Esophagus muscularis mucosa (tissue), 4 donors: ENCODE measurements around the gene CSNK2A2. TPM values are rescaled to one million over a fixed set of nuclear protein-coding genes. Genes with fewer than 3 reads are reported as not detected.

Experiments used
- DNase-seq: peaks from one replicate; pipeline ENCODE4 v3.0.0-alpha.2; 2017; ENCODE audit errors: extremely low spot score
- H3K27ac ChIP-seq, 4 donors: fragments of 200-600 bp; sonication (generic); replicated peaks in 1 of 4; 1 replicate in 3 of 4; 2 replicates in 1 of 4; pipeline ENCODE4 v1.5.1; 2016 to 2019; ENCODE audit warnings: mild to moderate bottlenecking in 1 of 4
- H3K27me3 ChIP-seq, 4 donors: fragments of 200-600 bp; sonication (generic); one replicate each; pipeline versions ENCODE4 v1.5.1 to v1.6.0; 2016 to 2019
- H3K36me3 ChIP-seq, 4 donors: fragments of 200-600 bp; sonication (generic); one replicate each; pipeline ENCODE4 v1.5.1; 2016 to 2019
- H3K4me1 ChIP-seq, 4 donors: fragments of 200-600 bp; sonication (generic); one replicate each; pipeline ENCODE4 v1.5.1; 2016 to 2019
- H3K4me3 ChIP-seq, 4 donors: fragments of 200-600 bp; sonication (generic); 1 replicate in 2 of 4; 2 replicates in 2 of 4; pipeline ENCODE4 v1.5.1; 2016 to 2019; ENCODE audit warnings: mild to moderate bottlenecking in 4 of 4, moderate library complexity in 1 of 4
- H3K9me3 ChIP-seq, 4 donors: fragments of 200-600 bp; sonication (generic); 1 replicate in 3 of 4; 2 replicates in 1 of 4; pipeline ENCODE4 v1.5.1; 2016 to 2019
- EP300 ChIP-seq: sonication (generic); formaldehyde crosslinking; IDR thresholded peaks from one replicate; pipeline ENCODE4 v1.6.1; 2017; ENCODE audit warnings: antibody characterized with exemption
- POLR2A ChIP-seq: fragments of 450-650 bp; IDR thresholded peaks from one replicate; pipeline ENCODE4 v1.6.1; 2017; ENCODE audit warnings: antibody characterized with exemption, moderate library complexity, mild to moderate bottlenecking, low read depth
- POLR2AphosphoS5 ChIP-seq, 2 donors: sonication (generic); formaldehyde crosslinking; IDR thresholded peaks; one replicate each; pipeline ENCODE4 v1.6.1; 2017; ENCODE audit warnings: antibody characterized with exemption in 2 of 2
- WGBS: methylation state at CpG from one replicate; pipeline ENCODE4 v1.1.5; 2018; 5-methylcytosine and 5-hydroxymethylcytosine counted together
- intact Hi-C: fragments of 100-400 bp; cut with DNase I; formaldehyde crosslinking; loops from one replicate; pipeline ENCODE4 v1.15.1; 2023
- total RNA-seq, 4 donors: library from RNA; depleted of rRNA; stranded (reverse); fragments of >200 nt; gene quantifications; one replicate each; pipeline versions ENCODE4 v1.1.0 to v1.2.1, GENCODE V29; 2016
- TF ChIP-seq, protein P1 (sequence below), 3 experiments: fragments of 200-600 bp in 2 of 3; fragments of 450-650 bp in 1 of 3; sonication (generic) in 2 of 3; IDR thresholded peaks; one replicate each; pipeline ENCODE4 v1.5.1; 2017 to 2019; ENCODE audit warnings: antibody characterized with exemption in 3 of 3, mild to moderate bottlenecking in 2 of 3, moderate library complexity in 1 of 3

Gene CSNK2A2
- total RNA-seq = 10 to 100 TPM; 37.1 to 56.5 (median 42.7) TPM

DNA sequence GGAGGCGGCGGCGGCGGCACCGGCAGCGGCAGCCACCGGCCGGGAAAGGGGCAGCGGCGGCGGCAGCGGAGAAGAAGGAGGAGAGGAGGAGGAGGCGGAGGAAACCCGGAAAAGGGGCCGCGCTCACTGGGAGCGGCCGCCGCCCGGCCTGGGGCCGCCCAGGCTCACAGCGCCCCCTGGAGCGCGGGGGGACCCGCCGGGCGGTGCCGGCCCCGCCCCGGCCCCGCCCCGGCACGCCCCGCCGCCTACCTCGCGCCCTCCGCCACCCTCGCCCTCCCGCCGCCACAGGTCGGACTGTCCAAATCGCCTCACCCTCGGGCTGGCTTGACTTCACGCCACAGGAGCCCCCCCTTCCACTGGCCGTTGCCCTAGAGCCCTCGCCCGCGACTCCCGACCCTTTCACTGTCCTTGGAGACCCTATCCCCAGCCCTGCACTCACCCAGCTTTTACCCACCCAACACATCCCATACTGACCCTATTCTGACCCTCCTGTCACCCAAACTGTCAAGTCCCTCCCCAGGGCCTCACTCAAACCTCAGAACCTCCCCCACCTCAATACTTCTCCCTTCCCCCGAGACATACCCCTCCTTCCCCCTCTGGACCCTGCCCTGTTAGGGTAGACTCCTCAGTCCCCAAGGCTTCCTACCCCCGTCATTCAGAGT, at the start of gene CSNK2A2:
TSS of gene CSNK2A2 (minus strand) at position 85 of the 662 bp plus-strand sequence. CDS start 370 bp downstream, outside the sequence.
- intact Hi-C loops = loop anchor here (5.0 kb wide), 2 partner anchors 71 to 176 kb away; partner anchors contain the start of gene CFAP20
- 7% methylated on average over 11 of the region's 52 CpGs for WGBS
- H3K27me3 ChIP-seq = peaks cover 0 to 9% (median 0%) of the 10 kb centered on the region in 4 donors
- peak within 1 kb of the TSS; percentile 66 to 95 (median 80) for H3K4me3 ChIP-seq
- peaks cover 23 to 39% (median 30%) of the 10 kb centered on the region in 4 donors for H3K4me1 ChIP-seq
- TF ChIP-seq EP300 (no peak), POLR2A (no peak), POLR2AphosphoS5 (IDR thresholded peaks at IDR 0.05) (peak in 1 of 2 donors; percentile 11)
- TF ChIP-seq, protein P1, sequence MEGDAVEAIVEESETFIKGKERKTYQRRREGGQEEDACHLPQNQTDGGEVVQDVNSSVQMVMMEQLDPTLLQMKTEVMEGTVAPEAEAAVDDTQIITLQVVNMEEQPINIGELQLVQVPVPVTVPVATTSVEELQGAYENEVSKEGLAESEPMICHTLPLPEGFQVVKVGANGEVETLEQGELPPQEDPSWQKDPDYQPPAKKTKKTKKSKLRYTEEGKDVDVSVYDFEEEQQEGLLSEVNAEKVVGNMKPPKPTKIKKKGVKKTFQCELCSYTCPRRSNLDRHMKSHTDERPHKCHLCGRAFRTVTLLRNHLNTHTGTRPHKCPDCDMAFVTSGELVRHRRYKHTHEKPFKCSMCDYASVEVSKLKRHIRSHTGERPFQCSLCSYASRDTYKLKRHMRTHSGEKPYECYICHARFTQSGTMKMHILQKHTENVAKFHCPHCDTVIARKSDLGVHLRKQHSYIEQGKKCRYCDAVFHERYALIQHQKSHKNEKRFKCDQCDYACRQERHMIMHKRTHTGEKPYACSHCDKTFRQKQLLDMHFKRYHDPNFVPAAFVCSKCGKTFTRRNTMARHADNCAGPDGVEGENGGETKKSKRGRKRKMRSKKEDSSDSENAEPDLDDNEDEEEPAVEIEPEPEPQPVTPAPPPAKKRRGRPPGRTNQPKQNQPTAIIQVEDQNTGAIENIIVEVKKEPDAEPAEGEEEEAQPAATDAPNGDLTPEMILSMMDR (IDR thresholded peaks at IDR 0.05) = peak; percentile 28 to 53 (median 53)
- no peaks in the 10 kb centered on the region for H3K9me3 ChIP-seq
- peak within 1 kb of the TSS; percentile 57 to 72 (median 62) for H3K27ac ChIP-seq
- DNase-seq = no peak
- H3K36me3 ChIP-seq = peaks cover 0 to 33% (median 23%) of the 10 kb centered on the region in 4 donors

DNA sequence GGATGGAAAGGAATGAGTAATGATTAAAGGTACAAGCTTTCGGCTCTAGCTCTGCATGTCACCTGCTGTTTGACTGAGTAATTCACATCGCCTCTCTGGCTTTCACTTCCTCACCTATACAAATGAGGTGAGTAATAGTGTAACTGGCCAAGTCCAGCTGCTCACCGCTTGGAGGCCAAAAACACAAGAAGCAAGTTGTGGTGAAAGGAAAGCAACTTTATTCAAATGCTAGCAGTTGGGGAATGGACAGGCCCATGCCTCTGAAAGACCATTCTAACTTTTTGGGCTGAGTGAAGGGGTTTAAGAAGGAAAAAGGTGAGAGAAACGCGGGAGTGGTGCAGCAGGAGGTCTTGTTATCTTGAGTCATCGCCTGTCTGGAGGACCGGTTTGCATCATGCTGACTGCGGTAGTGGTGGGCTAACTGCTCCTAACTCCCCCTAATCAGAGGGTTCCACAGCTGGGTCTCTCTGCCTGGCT, 45.7 kb upstream of the CSNK2A2 start:
- 52% methylated on average over 8 of the region's 8 CpGs for WGBS
- DNase-seq = no peak
- intact Hi-C loops = no loop called here
- Histone ChIP-seq H3K9me3 (no peaks in the 10 kb centered on the region), H3K27ac (no peak overlapping the region), H3K4me1 (peaks cover 0 to under 1% (median 0%) of the 10 kb centered on the region in 4 donors), H3K4me3 (no peak overlapping the region), H3K36me3 (no peaks in the 10 kb centered on the region), H3K27me3 (peaks cover 0 to 19% (median 0%) of the 10 kb centered on the region in 4 donors)
- no peak for TF ChIP-seq POLR2AphosphoS5 (IDR thresholded peaks at IDR 0.05)
- TF ChIP-seq, protein P1 (IDR thresholded peaks at IDR 0.05) = no peak

DNA sequence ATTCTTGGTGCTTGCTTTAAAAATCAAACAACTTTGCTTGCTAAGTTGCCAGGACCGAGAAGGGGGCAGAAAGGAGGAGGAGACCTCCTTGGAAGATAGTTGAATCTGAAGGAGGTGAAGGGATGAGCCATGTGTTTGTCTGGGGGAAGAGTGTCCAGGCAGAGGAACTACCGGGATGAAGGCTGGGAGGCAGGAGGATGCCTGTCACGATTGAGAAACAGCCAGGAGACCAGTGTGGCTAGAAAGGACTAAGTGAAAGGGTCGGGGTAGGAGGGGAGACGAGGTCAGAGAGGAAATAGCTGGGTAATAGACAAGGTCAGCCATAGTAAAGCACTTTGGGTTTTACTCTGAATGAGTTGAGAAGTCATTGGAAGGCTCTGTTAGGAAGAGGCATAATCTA, 38.9 kb upstream of the CSNK2A2 start:
- intact Hi-C loops = no loop called here
- Histone ChIP-seq H3K4me3 (peak overlapping the region; percentile 39 to 60 (median 44)), H3K27ac (no peak overlapping the region), H3K27me3 (peaks cover 0 to 15% (median 0%) of the 10 kb centered on the region in 4 donors), H3K9me3 (no peaks in the 10 kb centered on the region), H3K4me1 (peaks cover 0 to 9% (median 8%) of the 10 kb centered on the region in 4 donors), H3K36me3 (no peaks in the 10 kb centered on the region)
- 11% methylated on average over 5 of the region's 5 CpGs for WGBS
- TF ChIP-seq POLR2AphosphoS5 (IDR thresholded peaks at IDR 0.05) = no peak
- TF ChIP-seq, protein P1 (IDR thresholded peaks at IDR 0.05) = no peak
- TF ChIP-seq POLR2A = no peak
- no peak for TF ChIP-seq EP300
- DNase-seq = no peak

DNA sequence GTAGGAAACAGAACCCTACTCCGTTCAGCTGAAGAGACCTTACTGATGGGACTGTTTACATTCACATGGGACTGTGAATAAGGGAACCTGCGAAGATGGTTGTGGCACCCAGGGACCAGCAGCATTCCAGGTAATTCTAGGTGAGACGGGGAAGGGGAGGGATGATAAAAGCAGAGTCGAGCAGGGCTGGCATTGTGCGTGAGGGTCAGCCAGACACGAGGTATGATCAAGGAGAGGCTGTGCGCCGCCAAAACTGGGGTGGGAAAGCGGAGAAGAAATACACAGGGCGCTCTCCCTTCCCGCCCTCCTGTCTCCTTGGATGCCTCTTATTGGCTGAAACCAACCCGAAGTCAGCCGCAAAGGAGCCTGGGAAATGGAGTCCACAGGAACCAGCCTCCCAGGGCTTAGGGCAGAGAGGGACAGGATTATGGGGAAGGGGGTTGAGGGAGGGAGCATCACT, 38.4 kb upstream of the CSNK2A2 start:
- H3K4me3 ChIP-seq = peak overlapping the region; percentile 39 to 60 (median 44)

DNA sequence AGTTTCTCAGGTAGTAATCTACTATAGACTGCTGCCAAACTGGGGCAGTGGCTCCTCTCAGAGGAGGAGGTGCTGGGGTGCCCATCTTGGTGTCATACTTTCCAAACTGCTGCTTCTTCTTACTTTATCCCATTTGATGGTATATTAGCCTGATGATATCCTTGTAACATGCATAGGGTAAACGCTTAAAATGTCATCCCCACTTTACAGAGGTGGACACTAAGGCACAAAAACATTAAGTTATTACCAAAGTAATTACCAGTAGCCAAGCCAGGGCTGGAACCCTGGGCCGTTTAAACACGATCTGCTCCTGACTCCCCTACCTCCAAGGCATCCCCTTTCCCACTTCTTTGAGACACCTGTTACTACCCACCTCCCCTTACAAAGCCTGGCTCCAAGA, 37.8 kb upstream of the CSNK2A2 start:
- no peak overlapping the region for H3K27ac ChIP-seq
- no peak for DNase-seq
- H3K4me3 ChIP-seq = no peak overlapping the region
- H3K9me3 ChIP-seq = no peaks in the 10 kb centered on the region
- peaks cover 0 to 15% (median 0%) of the 10 kb centered on the region in 4 donors for H3K27me3 ChIP-seq
- whole genome bisulfite sequencing = 56% methylated on average over 3 of the region's 3 CpGs
- H3K36me3 ChIP-seq = no peaks in the 10 kb centered on the region
- H3K4me1 ChIP-seq = peaks cover 0 to 9% (median 8%) of the 10 kb centered on the region in 4 donors
- TF ChIP-seq, protein P1 (IDR thresholded peaks at IDR 0.05) = no peak
- TF ChIP-seq POLR2AphosphoS5 (IDR thresholded peaks at IDR 0.05) = no peak
- no peak for TF ChIP-seq POLR2A
- no peak for TF ChIP-seq EP300
- intact Hi-C loops = no loop called here

More for the DNA sequence above, 38.4 kb upstream of the CSNK2A2 start:
- WGBS = 1% methylated on average over 13 of the region's 13 CpGs
- no peak for DNase-seq
- intact Hi-C loops = no loop called here
- peaks cover 0 to 9% (median 8%) of the 10 kb centered on the region in 4 donors for H3K4me1 ChIP-seq
- H3K9me3 ChIP-seq = no peaks in the 10 kb centered on the region
- peaks cover 0 to 15% (median 0%) of the 10 kb centered on the region in 4 donors for H3K27me3 ChIP-seq
- TF ChIP-seq EP300 (no peak), POLR2AphosphoS5 (IDR thresholded peaks at IDR 0.05) (peak in 1 of 2 donors; percentile 29)
- H3K27ac ChIP-seq = no peak overlapping the region
- no peaks in the 10 kb centered on the region for H3K36me3 ChIP-seq
